Caco-2 (cell line): ENCODE results near the gene AGBL2. TPM values are rescaled to one million over a fixed set of nuclear protein-coding genes. Genes with fewer than 3 reads are reported as not detected.

Source experiments
- BruUV-seq: library from RNA; stranded (reverse); fragments of 400-500 nt; replicated peaks from 2 replicates; lab custom pipeline; 2021; lab: Mats Ljungman, UMichigan
- CTCF ChIA-PET: fragments of 300-600 bp; sonication (Branson Sonifier 250); formaldehyde crosslinking; loops from one replicate; lab custom pipeline; 2022; ENCODE audit warnings: antibody characterized with exemption; lab: Charles Lee
- POLR2A ChIA-PET: fragments of 300-600 bp; sonication (Branson Sonifier 250); formaldehyde crosslinking; loops from one replicate; lab custom pipeline; 2022; ENCODE audit warnings: antibody characterized with exemption; lab: Charles Lee
- DNase-seq, 2 experiments: peaks; one replicate each; pipeline versions ENCODE4 v3.0.0 to v3.0.0-alpha.2; 2020 to 2022
- H3K27me3 ChIP-seq: replicated peaks from 2 replicates; pipeline ENCODE4 v1.6.0; 2011; ENCODE audit warnings: low read length; ENCODE audit not compliant: control insufficient read depth, insufficient read depth
- H3K36me3 ChIP-seq: 2 replicates; pipeline ENCODE4 v1.5.1; 2011; ENCODE audit warnings: low read length; ENCODE audit not compliant: control insufficient read depth, insufficient read depth
- H3K4me1 ChIP-seq: fragments of 250-450 bp; sonication (Bioruptor Pico); 2 replicates; pipeline ENCODE4 v1.5.1; 2020; ENCODE audit warnings: mild to moderate bottlenecking
- H3K4me3 ChIP-seq: 2 replicates; pipeline ENCODE4 v1.5.1; 2011; ENCODE audit warnings: low read depth, mild to moderate bottlenecking, control low read depth, low read length
- H3K9me3 ChIP-seq: fragments of 250-450 bp; sonication (Bioruptor Pico); 2 replicates; pipeline ENCODE4 v1.5.1; 2020; ENCODE audit warnings: mild to moderate bottlenecking, moderate library complexity
- H3K27ac Mint-ChIP-seq: one replicate; pipeline ENCODE4 v1.8.0; 2022; ENCODE audit warnings: mixed read lengths; ENCODE audit not compliant: unreplicated experiment
- H3K27me3 Mint-ChIP-seq: one replicate; pipeline ENCODE4 v1.8.0; 2022; ENCODE audit warnings: mixed read lengths; ENCODE audit not compliant: insufficient read depth, unreplicated experiment
- H3K36me3 Mint-ChIP-seq: one replicate; pipeline ENCODE4 v1.8.0; 2022; ENCODE audit warnings: mild to moderate bottlenecking, mixed read lengths; ENCODE audit not compliant: insufficient read depth, unreplicated experiment
- H3K4me1 Mint-ChIP-seq: one replicate; pipeline ENCODE4 v1.8.0; 2022; ENCODE audit warnings: low read depth, mixed read lengths; ENCODE audit not compliant: unreplicated experiment
- H3K4me3 Mint-ChIP-seq: one replicate; pipeline ENCODE4 v1.8.0; 2022; ENCODE audit warnings: mild to moderate bottlenecking, moderate library complexity, mixed read lengths; ENCODE audit not compliant: unreplicated experiment
- H3K9me3 Mint-ChIP-seq: one replicate; pipeline ENCODE4 v1.8.0; 2022; ENCODE audit warnings: mixed read lengths; ENCODE audit not compliant: unreplicated experiment
- intact Hi-C: fragments of 100-400 bp; cut with micrococcal nuclease; formaldehyde crosslinking; loops from one replicate; pipeline ENCODE4 v1.10.0; 2022; ENCODE audit not compliant: unreplicated experiment
- total RNA-seq: library from RNA; stranded (reverse); gene quantifications from 2 replicates; pipeline ENCODE4 v1.2.3, GENCODE V29; 2022
- TF ChIP-seq, protein P1 (sequence below), 2 experiments: fragments of 200-600 bp in 1 of 2; IDR thresholded peaks; 1 replicate in 1 of 2; 2 replicates in 1 of 2; pipeline versions ENCODE4 v1.5.1 to v1.8.0; 2011 to 2022; ENCODE audit warnings: antibody characterized with exemption in 1 of 2, control low read depth in 1 of 2, inconsistent platforms in 1 of 2, low read depth in 1 of 2, low read length in 1 of 2, mild to moderate bottlenecking in 1 of 2, moderate library complexity in 1 of 2; ENCODE audit not compliant: insufficient read depth in 1 of 2, severe bottlenecking in 1 of 2, unreplicated experiment in 1 of 2

AGBL2 gene
- total RNA-seq, 1 experiment from 2014 or later, result 2.9 TPM

DNA sequence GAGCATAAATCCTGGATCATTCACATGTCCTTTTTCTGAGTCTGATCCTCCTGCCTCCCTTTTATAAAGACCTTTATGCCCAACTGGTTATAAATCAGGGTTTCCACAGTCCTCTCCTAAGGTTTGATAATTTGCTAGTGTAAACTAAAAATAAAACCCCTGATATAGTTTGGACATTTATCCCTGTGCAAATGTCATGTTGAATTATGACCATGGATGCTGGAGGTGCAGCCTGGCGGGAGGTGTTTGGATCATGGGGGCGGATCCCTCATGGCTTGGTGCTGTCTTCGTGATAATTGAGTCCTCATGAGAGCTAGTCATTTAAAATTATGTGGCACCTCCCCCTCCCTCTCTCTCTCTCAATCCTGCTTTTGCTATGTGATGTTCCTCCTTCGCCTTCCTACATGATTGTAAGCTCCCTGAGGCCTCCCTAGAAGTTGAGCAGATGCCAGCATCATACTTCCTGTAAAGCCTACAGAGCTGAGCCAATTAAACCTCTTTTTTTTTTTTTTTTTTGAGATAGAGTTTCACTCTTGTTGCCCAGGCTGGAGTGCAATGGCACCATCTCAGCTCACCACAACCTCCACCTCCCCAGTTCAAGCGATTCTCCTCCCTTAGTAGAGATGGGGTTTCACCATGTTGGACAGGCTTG is 63.2 kb downstream of the AGBL2 start:
- POLR2A ChIA-PET, result no interaction called here
- no peak overlapping the region for H3K4me3 Mint-ChIP-seq
- intact Hi-C loops, result no loop called here
- H3K9me3 Mint-ChIP-seq, result peaks cover 18% of the 10 kb centered on the region
- H3K27me3 Mint-ChIP-seq, result no peaks in the 10 kb centered on the region
- DNase-seq, result no peak
- BruUV-seq, result no TSS peak
- no peaks in the 10 kb centered on the region for H3K4me1 Mint-ChIP-seq
- Histone ChIP-seq H3K4me3 (no peak overlapping the region), H3K36me3 (no peaks in the 10 kb centered on the region), H3K9me3 (peaks cover 10% of the 10 kb centered on the region), H3K27me3 (no peaks in the 10 kb centered on the region), H3K4me1 (no peaks in the 10 kb centered on the region)
- H3K27ac Mint-ChIP-seq, result no peak overlapping the region
- no peaks in the 10 kb centered on the region for H3K36me3 Mint-ChIP-seq
- TF ChIP-seq, protein P1, sequence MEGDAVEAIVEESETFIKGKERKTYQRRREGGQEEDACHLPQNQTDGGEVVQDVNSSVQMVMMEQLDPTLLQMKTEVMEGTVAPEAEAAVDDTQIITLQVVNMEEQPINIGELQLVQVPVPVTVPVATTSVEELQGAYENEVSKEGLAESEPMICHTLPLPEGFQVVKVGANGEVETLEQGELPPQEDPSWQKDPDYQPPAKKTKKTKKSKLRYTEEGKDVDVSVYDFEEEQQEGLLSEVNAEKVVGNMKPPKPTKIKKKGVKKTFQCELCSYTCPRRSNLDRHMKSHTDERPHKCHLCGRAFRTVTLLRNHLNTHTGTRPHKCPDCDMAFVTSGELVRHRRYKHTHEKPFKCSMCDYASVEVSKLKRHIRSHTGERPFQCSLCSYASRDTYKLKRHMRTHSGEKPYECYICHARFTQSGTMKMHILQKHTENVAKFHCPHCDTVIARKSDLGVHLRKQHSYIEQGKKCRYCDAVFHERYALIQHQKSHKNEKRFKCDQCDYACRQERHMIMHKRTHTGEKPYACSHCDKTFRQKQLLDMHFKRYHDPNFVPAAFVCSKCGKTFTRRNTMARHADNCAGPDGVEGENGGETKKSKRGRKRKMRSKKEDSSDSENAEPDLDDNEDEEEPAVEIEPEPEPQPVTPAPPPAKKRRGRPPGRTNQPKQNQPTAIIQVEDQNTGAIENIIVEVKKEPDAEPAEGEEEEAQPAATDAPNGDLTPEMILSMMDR (IDR thresholded peaks at IDR 0.05; ENCODE audit: insufficient read depth in 1 of 2, low read depth in 1 of 2, low read length in 1 of 2, severe bottlenecking in 1 of 2, unreplicated experiment in 1 of 2), result no peak
- CTCF ChIA-PET, result no interaction called here

DNA sequence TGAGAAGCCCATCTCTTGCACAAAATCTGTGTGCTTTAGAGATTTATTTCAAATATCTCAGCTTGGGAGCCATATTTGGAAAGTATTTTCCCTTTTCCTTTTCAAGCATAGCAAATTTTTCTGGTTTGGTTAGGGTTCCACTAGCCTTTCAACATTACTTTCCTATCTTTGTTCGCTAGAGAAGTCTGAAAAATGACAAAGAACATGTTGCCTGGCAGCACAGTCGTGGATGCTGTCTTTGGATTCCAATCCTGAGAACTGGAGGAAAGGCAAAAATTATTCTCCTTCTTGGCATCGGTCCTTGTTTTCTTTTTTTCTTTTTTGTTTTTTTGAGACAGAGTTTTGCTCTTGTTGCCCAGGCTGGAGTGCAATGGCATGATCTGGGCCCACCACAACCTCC is 65.9 kb downstream of the AGBL2 start:
- intact Hi-C loops, result loop anchor here (10.0 kb wide), 1 partner anchor 206 kb away; no protein-coding TSS in a partner anchor
- BruUV-seq, result no TSS peak

DNA sequence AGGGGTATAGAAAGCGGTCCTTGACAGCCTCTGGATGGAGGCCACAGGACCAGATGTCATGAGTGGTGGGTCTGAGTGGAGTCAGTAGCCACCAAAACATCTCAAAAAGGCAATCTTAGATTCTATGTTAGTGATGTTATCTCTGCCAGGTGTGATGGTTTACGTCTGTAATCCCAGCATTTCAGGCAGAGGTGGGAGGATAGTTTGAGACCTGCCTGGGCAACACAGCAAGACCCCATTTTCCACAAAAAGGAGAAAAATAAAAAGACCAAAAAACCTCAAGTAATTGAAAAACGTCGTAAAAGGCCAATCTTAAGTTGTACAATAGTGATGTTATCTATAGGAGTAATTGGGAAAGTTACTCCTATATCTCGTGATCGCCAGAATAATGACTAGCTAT is 69.2 kb downstream of the AGBL2 start:
- no peaks in the 10 kb centered on the region for H3K9me3 Mint-ChIP-seq
- H3K4me3 Mint-ChIP-seq, result no peak overlapping the region
- intact Hi-C loops, result loop anchor here (10.0 kb wide), 1 partner anchor 209 kb away; no protein-coding TSS in a partner anchor
- H3K27me3 Mint-ChIP-seq, result no peaks in the 10 kb centered on the region
- DNase-seq, result no peak
- POLR2A ChIA-PET, result no interaction called here
- no peak overlapping the region for H3K27ac Mint-ChIP-seq
- TF ChIP-seq, protein P1 (IDR thresholded peaks at IDR 0.05; ENCODE audit: insufficient read depth in 1 of 2, low read depth in 1 of 2, low read length in 1 of 2, severe bottlenecking in 1 of 2, unreplicated experiment in 1 of 2), result no peak
- peaks cover 15% of the 10 kb centered on the region for H3K36me3 Mint-ChIP-seq
- Histone ChIP-seq H3K27me3 (no peaks in the 10 kb centered on the region), H3K4me1 (peaks cover 5% of the 10 kb centered on the region; the same call in 1 of the 2 replicates), H3K9me3 (no peaks in the 10 kb centered on the region), H3K36me3 (no peaks in the 10 kb centered on the region), H3K4me3 (no peak overlapping the region)
- no peaks in the 10 kb centered on the region for H3K4me1 Mint-ChIP-seq
- no TSS peak for BruUV-seq
- CTCF ChIA-PET, result no interaction called here

More for the DNA sequence above, 65.9 kb downstream of the AGBL2 start:
- no peak overlapping the region for H3K4me3 ChIP-seq
- TF ChIP-seq, protein P1 (IDR thresholded peaks at IDR 0.05; ENCODE audit: insufficient read depth in 1 of 2, low read depth in 1 of 2, low read length in 1 of 2, severe bottlenecking in 1 of 2, unreplicated experiment in 1 of 2), result no peak
- H3K4me1 Mint-ChIP-seq, result no peaks in the 10 kb centered on the region
- no peaks in the 10 kb centered on the region for H3K27me3 ChIP-seq
- H3K9me3 ChIP-seq, result peaks cover 10% of the 10 kb centered on the region
- ChIA-PET POLR2A (no interaction called here), CTCF (no interaction called here)
- no peaks in the 10 kb centered on the region for H3K27me3 Mint-ChIP-seq
- H3K36me3 Mint-ChIP-seq, result no peaks in the 10 kb centered on the region
- no peaks in the 10 kb centered on the region for H3K36me3 ChIP-seq
- H3K9me3 Mint-ChIP-seq, result peaks cover 18% of the 10 kb centered on the region
- H3K4me3 Mint-ChIP-seq, result no peak overlapping the region
- H3K27ac Mint-ChIP-seq, result no peak overlapping the region
- DNase-seq, result no peak
- no peaks in the 10 kb centered on the region for H3K4me1 ChIP-seq
